Stimulated activated CD8-positive, alpha-beta memory T cell treated with anti-CD3 and anti-CD28 coated beads, Interleukin-12 subunit alpha, Interleukin-12 subunit beta, amount 100 ng/mL, for 1 hour (primary cell): Measurements from ENCODE around the gene STK25.

Source experiments
- DNase-seq: peaks from one replicate; pipeline ENCODE4 v3.0.0-alpha.2; 2020; ENCODE audit warnings: low read depth

STK25 gene

GRCh38 chr2:241493092-241493491, 15.3 kb downstream of the STK25 start:
- DNase-seq = no peak

GRCh38 chr2:241492174-241492565, 16.2 kb downstream of the STK25 start:
- DNase-seq = no peak

GRCh38 chr2:241491549-241492173, 16.7 kb downstream of the STK25 start:
- DNase-seq = no peak

DNA sequence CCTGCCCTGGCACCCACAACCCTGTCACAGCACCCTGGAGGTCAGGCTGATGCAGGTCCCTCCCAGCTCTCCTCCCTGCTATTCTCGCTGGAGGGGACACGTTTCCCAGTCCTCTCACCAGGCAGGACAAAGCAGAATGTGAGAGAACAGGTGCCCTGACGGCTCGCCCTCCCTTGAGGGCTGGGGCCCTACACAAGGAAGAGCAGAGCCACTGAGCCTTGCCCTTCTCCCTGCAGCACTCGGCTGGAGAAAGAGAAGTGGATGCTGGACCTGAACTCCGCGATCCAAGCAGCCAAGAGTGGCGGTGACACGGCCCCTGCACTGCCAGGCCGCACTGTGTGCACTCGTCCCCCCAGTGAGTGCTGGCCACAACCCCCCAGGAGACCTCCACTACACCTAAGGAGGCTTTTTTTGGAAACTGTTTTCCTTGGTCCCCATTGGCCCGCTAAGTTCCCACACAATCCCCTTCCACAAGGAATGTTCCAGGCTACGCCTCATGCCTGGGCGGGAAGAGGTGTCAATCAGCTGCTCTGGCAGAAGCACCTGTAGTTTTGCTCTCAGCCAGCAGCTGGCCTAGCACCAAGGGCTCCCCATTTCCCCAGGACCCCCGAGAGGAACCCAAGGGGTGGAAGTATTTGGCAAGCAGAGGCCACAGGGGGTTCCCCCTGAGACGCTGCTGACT, 17.4 kb downstream of the STK25 start:
- no peak for DNase-seq

- no peak for DNase-seq
Observed at GRCh38 chr2:241489733-241490680, 18.4 kb downstream of the STK25 start.

- DNase-seq = no peak
Observed at GRCh38 chr2:241489088-241489487, 19.3 kb downstream of the STK25 start.

GRCh38 chr2:241485172-241485911, 23.0 kb downstream of the STK25 start:
- DNase-seq = no peak

DNA sequence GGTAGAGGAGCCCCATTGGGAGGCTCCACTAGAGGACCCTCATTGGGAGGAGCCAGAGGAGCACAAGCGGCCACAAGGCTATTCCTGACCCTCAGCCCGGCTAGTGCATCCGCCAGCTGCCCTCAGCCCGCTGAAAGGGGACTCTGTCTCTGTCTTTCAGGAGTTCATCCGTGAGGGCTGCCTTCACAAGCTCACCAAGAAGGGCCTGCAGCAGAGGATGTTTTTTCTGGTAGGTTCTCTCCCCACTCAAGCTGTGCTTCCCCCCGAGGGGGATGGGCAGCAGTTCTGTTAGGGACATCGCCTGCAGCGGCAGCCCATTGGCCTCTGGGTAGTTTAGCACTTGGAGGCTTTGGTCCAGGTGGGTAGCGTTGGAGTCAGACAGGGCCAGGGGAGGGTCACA, 25.1 kb downstream of the STK25 start:
- DNase-seq = no peak

- no peak for DNase-seq
Observed at GRCh38 chr2:241482126-241482955, 26.0 kb downstream of the STK25 start.

GRCh38 chr2:241481687-241482086, 26.7 kb downstream of the STK25 start:
- no peak for DNase-seq

DNA sequence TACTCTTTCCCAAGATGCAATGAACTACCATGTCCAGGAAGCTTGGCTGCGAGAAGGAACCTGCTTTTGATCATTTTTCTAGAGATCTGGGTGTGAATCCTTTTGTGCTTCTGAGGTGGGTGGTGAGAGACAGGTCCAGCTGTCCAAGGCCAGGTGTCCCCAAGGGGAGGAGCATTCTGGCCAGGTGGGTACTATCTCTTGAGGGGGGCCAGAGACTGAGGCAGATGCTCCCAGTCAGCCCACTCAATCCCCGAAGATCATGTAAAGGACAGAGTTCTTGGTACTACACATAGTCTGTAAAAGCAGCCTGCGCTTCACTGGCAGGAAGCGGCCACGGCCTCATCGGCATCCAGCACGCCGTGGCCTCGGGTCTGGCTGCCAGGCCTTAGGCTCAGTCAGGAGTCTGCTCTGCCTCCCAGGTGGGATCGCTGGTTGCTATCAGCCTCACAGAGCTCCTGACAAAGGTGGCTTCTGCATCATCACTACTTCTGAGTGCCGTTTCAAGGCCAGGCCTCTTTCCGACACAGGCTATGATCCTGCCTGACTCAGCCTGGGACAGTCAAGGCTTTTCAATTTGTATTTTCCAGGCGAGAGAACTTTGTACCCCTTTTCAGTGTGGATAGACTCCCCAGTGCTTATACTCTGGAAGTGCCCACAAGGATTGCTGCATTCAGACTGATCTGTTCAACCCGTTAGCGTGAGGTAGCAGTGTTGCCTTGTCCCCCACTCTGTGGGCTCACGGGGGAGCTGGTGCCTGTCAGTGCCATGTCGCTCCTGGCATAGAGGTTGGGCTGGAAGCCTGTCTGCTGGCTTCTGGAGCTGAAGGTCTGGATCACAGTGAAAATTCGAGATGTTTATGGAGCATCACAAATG, 29.1 kb downstream of the STK25 start:
- no peak for DNase-seq

DNA sequence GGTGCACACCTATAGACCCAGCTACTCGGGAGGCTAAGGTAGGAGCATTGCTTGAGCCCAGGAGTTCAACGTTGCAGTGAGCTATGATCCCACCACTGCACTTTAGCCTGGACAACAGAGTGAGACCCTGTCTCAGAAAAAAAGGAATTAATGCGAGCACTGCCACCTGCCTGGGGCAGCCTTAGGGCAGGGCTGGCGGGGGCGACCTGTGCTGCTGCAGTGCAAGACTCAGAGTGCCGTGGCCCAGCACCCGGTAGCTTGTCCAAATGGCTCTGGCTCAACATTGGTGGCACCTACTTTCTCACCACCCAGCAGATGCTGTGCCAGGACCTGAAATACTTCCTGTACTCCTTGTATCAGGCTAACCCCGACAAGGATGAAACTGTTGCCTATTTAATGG, 30.2 kb downstream of the STK25 start:
- DNase-seq = no peak

DNA sequence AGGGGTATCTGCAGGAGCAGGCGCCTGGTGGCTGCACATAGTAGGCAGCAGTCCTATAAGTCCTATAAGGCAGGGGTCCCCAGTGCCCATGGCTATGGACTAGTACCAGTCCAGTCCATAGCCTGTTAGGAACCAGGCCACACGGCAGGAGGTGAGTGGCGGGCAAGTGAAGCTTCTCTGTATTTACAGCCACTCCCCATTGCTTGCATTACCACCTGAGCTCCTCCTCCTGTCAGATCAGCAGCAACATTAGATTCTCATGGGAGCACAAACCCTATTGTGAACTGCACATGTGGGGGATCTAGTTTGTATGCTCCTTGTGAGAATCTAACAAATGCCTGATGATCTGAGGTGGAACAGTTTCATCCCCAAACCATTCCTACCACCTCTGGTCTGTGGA, 33.1 kb downstream of the STK25 start:
- DNase-seq = no peak

DNA sequence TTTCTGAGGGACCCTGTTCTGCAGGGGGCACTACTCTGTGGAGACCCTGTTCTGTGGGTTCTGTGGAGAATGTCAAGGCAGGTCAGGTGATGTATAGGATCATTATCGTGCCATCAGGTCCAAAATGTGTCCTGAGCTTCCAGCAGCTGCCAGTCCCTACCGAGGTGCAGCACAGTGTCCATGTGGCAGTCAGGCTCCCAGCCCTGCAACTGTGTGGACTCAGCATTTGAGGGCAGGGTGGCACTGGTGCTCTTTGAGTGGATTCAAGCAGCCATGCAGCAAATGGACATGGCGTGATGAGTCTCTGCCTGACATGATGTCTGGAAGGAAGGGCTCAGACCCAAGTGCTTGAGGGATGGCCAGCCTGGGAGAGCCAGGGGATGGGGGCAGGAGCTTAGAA, 35.0 kb downstream of the STK25 start:
- DNase-seq = no peak

GRCh38 chr2:241469746-241470145, 38.6 kb downstream of the STK25 start:
- no peak for DNase-seq

DNA sequence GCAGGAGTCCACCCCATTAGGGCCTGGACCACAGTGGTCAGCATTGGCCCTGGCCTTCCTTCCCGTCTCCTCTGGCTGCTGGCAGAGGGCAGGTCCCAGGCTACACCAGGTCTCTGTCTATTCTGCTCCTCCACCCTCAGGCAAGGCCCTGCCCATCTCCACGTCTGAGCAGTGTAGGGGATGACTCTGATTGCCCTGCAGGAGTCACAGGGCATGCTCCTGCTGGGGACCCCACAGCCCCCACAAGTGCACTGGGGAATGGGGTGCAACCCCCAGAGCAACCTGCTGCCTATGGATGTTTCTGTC, 40.0 kb downstream of the STK25 start:
- DNase-seq = no peak

DNA sequence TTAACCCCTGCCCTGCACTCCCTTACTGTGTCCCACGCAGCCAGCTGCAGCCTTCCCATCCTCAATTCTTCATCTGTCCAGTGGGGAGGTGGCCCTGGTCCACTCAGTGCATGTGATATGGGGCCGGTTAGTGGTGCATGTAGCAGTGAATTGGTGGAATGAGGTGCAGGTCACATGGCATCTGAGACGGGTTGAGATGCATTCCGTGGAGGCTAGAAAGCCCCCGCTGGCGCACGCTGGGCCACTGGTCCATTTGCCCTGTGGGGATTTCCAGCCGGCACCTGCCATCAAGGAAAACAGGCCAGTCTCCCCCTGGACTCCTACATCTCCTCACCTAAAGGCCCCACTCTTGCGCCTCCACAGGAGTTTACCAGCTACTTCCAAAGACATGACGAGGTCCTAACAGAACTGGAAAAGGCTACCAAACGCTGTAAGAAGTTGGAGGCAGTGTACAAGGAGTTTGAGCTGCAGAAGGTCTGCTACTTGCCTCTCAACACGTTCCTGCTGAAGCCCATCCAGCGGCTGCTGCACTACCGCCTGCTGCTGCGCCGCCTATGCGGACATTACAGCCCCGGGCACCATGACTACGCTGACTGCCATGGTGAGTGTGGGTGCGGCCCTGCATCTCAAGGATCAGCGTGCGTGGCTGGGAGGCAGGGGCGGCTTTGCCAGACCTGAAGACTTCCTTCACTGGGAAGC, 40.5 kb downstream of the STK25 start:
- DNase-seq = no peak

DNA sequence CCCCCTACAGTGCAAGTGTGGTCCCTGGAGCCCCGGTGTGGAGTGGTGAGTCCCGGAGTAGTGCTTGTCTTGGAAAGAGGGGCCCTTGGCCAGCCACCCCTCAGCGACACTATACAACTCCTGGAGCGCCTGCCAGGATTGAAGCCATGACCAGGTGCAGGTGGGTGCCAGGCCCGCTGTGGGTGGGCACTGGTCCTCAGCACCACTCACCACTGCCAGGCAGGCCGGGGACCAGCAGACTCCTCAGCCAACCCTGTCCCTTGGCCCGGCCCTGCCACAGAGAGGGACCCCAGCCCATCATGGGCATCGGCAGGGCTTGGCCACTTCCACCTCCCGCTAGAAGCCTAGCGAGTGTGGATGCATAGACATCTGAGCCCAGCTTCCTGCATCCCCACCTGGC, 42.2 kb downstream of the STK25 start:
- no peak for DNase-seq

DNA sequence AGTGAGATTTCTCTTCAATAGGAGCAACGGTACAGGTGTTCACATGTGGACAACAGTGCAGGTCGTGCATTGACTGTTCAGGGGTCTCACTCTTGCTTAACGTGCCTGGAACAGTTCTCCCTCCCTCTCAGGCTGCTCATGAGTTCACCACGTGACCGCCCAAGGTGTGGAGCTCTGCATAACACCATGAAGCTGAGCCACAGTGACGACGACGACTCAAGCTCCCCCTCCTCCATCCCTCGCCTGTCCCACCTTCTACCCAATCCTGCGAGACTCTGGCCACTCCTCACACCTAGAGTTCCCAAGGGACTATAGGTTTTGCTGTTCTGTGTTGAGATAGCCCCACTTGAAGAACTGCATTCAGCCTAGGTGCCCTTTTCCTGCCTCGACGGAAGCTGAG, 42.8 kb downstream of the STK25 start:
- no peak for DNase-seq
